ENCODE data around the gene SLC25A29.

GRCh38 chr14:100298551-100299237 is 7.5 kb downstream of the SLC25A29 start:
- no peak for TF ChIP-seq ZFX (IDR thresholded peaks at IDR 0.05; ENCODE audit: borderline replicate concordance)
- TF ChIP-seq, protein P1, sequence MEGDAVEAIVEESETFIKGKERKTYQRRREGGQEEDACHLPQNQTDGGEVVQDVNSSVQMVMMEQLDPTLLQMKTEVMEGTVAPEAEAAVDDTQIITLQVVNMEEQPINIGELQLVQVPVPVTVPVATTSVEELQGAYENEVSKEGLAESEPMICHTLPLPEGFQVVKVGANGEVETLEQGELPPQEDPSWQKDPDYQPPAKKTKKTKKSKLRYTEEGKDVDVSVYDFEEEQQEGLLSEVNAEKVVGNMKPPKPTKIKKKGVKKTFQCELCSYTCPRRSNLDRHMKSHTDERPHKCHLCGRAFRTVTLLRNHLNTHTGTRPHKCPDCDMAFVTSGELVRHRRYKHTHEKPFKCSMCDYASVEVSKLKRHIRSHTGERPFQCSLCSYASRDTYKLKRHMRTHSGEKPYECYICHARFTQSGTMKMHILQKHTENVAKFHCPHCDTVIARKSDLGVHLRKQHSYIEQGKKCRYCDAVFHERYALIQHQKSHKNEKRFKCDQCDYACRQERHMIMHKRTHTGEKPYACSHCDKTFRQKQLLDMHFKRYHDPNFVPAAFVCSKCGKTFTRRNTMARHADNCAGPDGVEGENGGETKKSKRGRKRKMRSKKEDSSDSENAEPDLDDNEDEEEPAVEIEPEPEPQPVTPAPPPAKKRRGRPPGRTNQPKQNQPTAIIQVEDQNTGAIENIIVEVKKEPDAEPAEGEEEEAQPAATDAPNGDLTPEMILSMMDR (IDR thresholded peaks at IDR 0.05), result no peak

Measured in 22Rv1 (cell line).